ENCODE measurements around the gene BICRAL.
"Not testable (repeated sequence)": the region's sequence is repeated elsewhere in the genome, so short reads cannot be mapped to it uniquely, and the experiment has no call there.

The BICRAL gene

DNA sequence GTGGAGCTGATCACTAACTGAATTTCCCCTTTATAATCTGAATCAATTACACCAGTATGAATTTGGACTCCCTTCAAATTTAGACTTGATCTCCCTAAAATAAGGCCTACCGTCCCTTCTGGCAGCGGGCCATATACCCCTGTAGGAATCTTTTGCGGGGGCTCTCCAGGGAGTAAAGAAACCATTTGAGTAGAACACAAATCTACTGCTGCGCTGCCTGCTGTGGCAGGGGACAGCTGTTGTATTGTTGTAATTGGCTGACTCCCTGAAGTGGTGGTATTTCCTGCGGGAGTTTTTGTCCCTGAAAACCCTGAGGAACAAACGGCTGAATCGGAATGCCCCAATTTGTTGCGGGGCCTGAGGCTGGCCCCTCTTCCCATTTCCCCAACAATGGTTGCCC is 118.0 kb downstream of the BICRAL start:
- DNase-seq = no peak

- DNase-seq = peak; percentile 75
Measured at GRCh38 chr6:42901538-42901957, 119.7 kb downstream of the BICRAL start.

DNA sequence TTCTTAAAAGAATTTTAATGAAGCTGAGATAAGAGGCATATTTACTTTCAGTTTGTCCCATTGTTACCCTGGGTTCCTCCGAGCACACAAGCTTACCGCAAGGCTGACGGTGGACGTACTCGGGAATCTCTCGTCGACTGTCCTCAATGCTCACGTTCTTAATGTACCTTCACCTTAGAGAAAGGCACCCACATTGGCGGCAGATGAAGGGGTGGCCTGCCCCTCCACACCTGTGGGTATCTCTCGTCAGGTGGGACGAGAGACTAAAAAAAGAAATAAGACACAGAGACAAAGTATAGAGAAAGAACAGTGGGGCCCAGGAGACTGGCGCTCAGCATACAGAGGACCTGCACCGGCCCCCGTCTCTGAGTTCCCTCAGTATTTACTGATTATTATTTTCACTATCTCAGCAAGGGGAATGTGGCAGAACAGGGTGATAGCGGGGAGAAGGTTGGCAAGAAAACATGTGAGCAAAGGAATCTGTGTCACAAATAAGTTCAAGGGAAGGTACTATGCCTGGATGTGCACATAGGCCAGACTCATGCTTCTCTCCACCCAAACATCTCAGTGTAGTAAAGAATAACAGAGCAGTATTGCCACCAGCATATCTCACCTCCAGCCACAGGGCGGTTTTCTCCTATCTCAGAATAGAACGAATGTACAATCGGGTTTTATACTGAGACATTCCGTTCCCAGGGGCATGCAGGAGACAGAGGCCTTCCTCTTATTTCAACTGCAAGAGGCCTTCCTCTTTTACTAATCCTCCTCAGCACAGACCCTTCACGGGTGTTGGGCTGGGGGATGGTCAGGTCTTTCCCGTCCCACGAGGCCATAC is 120.8 kb downstream of the BICRAL start:
- DNase-seq = not testable (repeated sequence)

DNA sequence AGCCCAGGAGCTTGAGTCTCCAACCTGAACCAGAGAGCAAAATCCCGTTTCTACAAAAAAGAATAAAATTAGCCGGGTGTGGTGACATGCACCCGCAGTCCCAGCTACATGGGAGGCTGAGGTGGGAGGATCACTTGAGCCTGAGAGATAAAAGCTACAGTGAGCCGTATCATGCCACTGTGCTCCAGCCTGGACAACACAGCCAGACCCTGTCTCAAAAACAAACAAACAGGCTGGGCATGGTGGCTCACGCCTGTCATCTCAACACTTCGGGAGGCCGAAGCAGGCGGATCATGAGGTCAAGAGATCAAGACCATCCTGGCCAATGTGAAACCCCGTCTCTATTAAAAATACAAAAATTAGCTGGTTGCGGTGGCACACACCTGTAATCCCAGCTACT is 122.6 kb downstream of the BICRAL start:
- no peak for DNase-seq

DNA sequence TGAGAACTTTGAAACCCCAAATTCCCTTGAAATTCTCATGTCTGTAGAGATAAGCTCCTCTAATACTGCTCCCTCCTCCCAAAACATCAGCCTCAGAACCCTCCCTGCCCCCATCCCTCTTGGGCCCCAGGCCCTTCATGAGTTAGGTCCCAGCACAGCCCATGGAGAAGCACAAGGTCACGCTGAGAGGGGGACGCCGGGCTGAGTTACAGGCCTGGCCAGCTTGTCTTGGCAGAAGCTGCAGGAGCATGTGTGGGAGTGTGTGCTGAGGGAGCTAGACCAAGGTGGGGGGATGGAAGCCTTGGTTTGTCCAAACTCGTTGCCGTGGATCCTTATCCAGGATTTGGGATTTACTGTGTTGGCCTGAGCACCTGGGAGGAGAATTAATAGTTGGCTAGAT is 125.5 kb downstream of the BICRAL start:
- no peak for DNase-seq

- no peak for DNase-seq
Measured at GRCh38 chr6:42909835-42910234, 128.0 kb downstream of the BICRAL start.

GRCh38 chr6:42911171-42912021 is 129.5 kb downstream of the BICRAL start:
- no peak for DNase-seq

DNA sequence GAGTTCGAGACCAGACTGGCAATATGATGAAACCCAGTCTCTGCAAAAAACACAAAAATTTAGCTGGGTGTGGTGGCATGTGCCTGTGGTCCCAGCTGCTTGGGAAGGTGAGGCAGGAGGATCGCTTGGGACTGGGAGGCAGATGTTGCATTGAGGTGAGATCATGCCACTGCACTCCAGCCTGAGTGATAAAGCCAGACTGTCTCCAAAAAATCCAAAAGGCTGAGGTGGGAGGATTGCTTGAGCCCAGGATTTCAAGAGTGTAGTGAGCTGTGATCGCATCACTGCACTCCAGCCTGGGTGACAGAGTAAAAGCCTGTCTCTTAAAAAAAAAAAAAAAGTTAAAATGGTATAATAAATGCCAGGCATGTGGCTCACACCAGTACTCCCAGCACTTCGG is 132.7 kb downstream of the BICRAL start:
- DNase-seq = no peak

DNA sequence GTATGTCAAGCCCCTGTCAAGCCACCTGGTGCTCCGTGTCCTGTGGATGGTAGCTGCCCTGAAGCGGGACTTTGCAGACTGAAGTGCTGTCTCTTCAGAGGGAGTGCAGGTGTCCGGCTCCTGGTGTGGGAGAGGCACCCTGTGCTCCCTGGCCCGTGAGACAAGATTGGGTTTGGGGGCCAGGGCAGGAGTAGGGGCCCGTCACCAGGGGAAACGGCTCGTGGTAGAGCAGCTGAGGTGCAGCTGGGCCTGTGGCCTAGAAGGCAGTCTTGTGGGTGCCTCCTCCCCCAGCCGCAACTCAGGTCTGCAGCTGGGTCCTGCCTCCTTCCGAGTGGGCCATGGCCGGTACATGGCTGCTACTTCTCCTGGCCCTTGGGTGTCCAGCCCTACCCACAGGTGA is 133.9 kb downstream of the BICRAL start, which contains the start of gene PTCRA:
PTCRA (plus strand) TSS at position 322 of the 400 bp plus-strand sequence; CDS start at position 339, 17 bp downstream.
- DNase-seq = no peak

DNA sequence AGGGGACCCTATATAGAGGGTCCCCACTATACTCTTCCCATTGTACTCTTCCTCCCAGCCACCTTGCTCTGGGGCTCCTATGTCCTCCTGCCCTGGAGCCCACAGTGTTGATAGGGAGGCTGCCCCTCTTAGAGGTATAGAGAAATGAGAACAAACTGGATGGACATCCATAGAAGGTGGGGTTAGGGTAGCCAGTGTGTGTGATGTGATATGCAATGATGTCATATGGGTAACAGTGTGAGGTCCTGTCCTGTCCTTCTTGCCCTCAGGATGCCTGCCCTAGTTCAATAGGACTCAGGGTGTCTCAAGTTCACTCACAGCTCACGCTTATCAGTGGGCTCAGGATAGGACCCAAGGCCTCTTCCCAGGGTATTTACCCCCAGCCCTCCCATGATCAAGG is 134.4 kb downstream of the BICRAL start:
- no peak for DNase-seq

Measured in left hindlimb (tissue), 1 donor.